Hematopoietic multipotent progenitor cell treated with erythropoietin and hydrocortisone succinate and interleukin-3 and kit ligand, for 15 days (in vitro differentiated cells): ENCODE measurements around the gene CYP26C1.

ENCODE experiments used
- DNase-seq: peaks from one replicate; pipeline ENCODE4 v3.0.0-alpha.2; 2015; ENCODE audit warnings: low spot score

The CYP26C1 gene

DNA sequence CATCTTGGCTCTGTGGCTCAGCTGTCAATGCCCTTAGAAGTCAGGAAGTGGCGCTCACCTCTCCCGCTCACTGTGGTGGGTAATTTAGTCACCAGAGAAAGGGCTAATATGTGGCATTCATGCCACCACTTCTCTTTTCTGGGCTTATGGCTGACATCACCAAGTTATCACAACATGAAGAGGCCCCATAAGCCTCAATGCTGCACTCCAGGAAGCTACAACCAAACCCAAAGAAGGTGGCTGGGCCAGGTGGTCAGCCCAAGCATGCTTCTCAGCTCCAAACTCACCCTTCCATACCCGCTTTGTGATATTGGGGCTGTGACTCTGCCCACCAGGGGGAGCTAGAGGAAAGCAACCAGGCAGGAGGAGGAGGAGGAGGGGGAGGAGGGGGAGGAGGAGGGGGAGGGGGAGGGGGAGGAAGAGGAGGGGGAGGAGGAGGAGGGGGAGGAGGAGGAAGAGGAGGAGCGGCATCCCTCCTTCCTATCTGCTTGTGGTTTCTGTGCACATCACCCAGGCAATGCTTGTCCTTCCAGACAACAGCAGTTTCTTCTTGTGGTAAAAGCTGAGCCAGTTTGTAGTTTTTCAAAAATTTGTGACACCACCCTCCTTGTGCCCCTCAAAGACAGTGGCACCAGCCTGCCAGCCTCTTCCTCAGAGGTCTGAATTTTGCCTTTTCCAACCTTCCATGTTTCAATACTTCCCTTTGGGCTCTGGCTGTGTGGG is 55.2 kb downstream of the CYP26C1 start:
- DNase-seq = peak; percentile 63
